COLO829 (cell line): Measurements from ENCODE around the gene WNK2.

Source experiments
- DNase-seq: peaks from one replicate; pipeline ENCODE4 v3.0.0; 2012; ENCODE audit warnings: low spot score

The WNK2 gene

GRCh38 chr9:93267091-93267541 is 83.2 kb downstream of the WNK2 start:
- no peak for DNase-seq

GRCh38 chr9:93267681-93268505 is 84.0 kb downstream of the WNK2 start:
- no peak for DNase-seq

- DNase-seq, result no peak
These were observed 84.8 kb downstream of the WNK2 start for GRCh38 chr9:93268551-93269314.

GRCh38 chr9:93270976-93271375 is 87.0 kb downstream of the WNK2 start:
- no peak for DNase-seq

GRCh38 chr9:93276973-93277372 is 93.0 kb downstream of the WNK2 start:
- DNase-seq, result no peak

GRCh38 chr9:93278144-93278543 is 94.2 kb downstream of the WNK2 start:
- DNase-seq, result no peak

- no peak for DNase-seq
These were observed 96.8 kb downstream of the WNK2 start for GRCh38 chr9:93280661-93281259.

GRCh38 chr9:93286252-93287188 is 102.6 kb downstream of the WNK2 start:
- no peak for DNase-seq

GRCh38 chr9:93287189-93287552 is 103.2 kb downstream of the WNK2 start:
- no peak for DNase-seq

- no peak for DNase-seq
These were observed 103.7 kb downstream of the WNK2 start for GRCh38 chr9:93287593-93287992.

- DNase-seq, result no peak
These were observed 104.4 kb downstream of the WNK2 start for GRCh38 chr9:93288341-93288740.

- DNase-seq, result peak; percentile 69
These were observed 105.2 kb downstream of the WNK2 start for GRCh38 chr9:93288891-93289883.

GRCh38 chr9:93290495-93291434 is 106.8 kb downstream of the WNK2 start:
- DNase-seq, result no peak

GRCh38 chr9:93291536-93292287 is 107.8 kb downstream of the WNK2 start:
- DNase-seq, result no peak

GRCh38 chr9:93292288-93292615 is 108.3 kb downstream of the WNK2 start:
- DNase-seq, result no peak

GRCh38 chr9:93292664-93293328 is 108.9 kb downstream of the WNK2 start:
- DNase-seq, result no peak

- DNase-seq, result no peak
These were observed 110.1 kb downstream of the WNK2 start for GRCh38 chr9:93294011-93294410.

GRCh38 chr9:93295031-93295430 is 111.1 kb downstream of the WNK2 start:
- DNase-seq, result no peak
